Fibroblast of skin of right biceps (primary cell): ENCODE measurements around the gene ADH5.
A peak's percentile ranks its signal among the peaks of the same experiment; 100 is the strongest.
"Not testable (repeated sequence)": the region's sequence is repeated elsewhere in the genome, so short reads cannot be mapped to it uniquely, and the experiment has no call there.

Source experiments
- DNase-seq: peaks from one replicate; pipeline ENCODE4 v3.0.0-alpha.2; 2013

ADH5 gene

DNA sequence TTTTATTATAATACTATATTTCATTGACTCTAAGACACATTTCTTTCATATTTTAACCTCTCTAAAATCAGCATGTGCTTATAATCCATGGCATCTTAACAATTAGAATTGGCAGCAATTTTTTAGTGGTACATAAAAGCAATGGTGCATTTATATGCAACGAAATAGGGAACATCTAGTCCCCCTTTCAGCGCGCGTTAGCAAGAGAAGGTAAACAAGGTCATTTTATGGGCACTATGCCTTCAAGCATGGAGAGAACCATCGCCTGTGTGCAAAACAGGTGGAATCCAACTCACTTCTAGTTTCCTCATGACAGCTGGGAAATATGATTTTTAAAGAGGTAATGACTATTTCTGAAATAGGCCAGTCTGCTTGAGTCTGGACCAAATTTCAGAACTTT, 6.4 kb downstream of the ADH5 start:
- no peak for DNase-seq

GRCh38 chr4:99080869-99081268, 7.7 kb downstream of the ADH5 start:
- DNase-seq = not testable (repeated sequence)

DNA sequence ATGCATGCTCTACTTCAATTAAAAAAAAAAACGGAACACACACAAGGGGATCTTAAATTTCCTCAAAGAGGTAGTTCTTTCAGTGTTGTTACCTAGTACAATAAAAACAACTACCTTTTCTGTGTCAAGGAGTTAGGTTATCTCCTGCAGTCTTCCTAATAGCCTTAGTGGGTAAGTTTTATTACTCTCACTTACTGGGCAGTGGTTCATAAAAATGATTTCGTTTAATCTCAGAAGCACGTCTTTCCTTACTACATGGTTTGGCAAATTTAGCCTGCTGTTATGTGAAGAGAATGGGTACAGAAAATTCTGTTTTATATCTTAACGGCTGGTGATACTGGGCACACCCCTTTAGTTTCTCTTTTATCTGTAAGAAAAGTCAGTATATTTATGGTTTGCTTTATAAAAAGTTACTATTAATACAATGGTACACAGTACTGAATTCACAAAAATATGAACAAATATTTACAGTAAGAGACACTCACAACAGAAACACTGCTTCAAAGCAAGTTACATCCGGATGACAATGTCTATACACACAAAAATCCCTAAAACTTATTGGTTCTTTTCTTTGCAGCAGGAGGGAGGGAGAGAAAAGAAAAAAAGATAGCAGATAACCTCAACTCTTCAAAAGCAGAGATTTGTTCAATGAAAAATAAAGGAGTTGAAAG, 8.8 kb downstream of the ADH5 start:
- no peak for DNase-seq

GRCh38 chr4:99078931-99079624, 9.5 kb downstream of the ADH5 start:
- no peak for DNase-seq

DNA sequence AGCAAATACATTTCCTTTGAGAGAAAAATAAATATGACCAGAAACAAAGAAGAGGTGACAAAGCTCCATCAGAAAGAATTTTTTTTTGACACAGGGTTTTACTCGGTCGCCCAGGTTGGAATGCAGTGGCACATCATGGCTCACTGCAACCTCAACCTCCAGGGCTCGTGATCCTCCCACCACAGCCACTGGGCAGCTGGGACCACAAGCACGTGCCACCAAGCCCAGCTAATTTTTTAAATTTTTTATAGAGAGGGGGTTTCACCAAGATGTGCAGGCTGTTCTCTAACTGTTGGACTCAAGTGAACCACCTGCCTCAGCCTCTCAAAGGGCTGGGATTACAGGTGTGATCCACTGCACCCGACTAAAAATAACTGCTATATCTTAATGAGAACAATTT, 10.3 kb downstream of the ADH5 start:
- no peak for DNase-seq

- no peak for DNase-seq
These were observed 11.4 kb downstream of the ADH5 start for GRCh38 chr4:99077177-99077576.

- no peak for DNase-seq
These were observed 12.2 kb downstream of the ADH5 start for GRCh38 chr4:99076292-99076976.

DNA sequence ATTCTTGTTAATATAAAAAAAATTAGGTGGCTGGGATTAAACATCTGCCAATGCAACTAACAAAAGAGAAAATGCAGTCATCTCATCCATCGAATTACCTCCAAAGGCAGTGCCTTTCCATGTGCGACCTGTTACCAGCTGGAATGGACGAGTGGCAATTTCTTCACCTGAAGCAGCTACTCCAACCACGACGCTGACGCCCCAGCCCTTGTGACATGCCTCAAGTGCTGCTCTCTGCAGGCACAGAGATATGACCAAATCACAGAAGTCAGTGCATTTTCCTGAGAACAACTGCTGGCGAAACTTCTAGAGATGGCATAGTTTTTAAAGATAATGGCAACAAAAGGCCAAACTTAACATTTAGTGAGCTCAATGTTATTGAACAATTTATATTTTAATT, 13.8 kb downstream of the ADH5 start:
- DNase-seq = no peak

GRCh38 chr4:99071159-99071558, 17.4 kb downstream of the ADH5 start:
- no peak for DNase-seq

GRCh38 chr4:99067617-99068016, 21.0 kb downstream of the ADH5 start:
- no peak for DNase-seq

DNA sequence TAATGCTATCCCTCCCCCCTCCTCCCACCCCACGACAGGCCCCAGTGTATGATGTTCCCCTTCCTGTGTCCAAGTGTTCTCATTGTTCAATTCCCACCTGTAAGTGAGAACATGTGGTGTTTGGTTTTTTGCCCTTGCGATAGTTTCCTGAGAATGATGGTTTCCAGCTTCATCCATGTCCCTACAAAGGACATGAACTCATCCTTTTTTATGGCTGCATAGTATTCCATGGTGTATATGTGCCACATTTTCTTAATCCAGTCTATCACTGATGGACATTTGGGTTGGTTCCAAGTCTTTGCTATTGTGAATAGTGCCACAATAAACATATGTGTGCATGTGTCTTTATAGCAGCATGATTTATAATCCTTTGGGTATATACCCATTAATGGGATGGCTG, 23.1 kb downstream of the ADH5 start:
- not testable (repeated sequence) for DNase-seq

DNA sequence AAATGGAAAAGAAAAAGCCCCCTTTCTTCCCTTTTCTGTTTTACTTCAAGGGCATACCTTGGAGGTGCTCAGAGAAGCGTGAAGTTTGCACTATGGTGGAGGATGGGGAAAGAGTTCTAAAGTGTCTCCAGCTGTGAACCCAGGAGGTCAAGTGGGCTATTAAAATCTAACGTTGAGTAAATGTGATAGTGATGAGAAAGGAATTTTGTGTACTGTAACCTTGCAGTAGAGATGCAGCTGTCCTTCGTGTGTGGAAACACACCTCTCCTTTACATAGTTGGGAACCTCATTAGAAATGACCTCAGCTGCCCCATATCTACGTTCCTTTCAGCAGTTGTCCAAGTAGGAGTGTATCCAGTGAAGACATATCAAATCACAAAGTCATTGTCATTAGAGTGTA, 26.5 kb downstream of the ADH5 start:
- DNase-seq = no peak

- no peak for DNase-seq
These were observed 27.4 kb downstream of the ADH5 start for GRCh38 chr4:99061048-99061700.

DNA sequence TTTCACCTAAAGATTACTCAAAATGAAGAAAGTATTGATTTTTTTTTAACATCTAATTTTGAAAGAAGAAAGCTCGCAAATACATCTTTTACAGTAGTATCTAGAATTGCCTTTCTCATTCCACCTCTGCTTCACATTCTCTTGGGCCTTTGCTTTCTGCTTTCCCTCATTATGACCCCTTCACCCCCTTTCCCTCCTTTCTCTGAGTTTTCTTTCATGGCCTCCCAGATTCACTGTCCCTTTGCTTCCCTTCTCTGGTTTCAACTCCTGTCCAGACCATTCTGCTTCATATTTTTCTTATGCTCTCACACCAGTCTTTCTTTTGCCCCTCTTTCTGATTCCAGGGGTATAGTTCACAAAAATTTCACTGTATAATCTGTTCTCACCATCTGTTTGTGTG, 29.0 kb downstream of the ADH5 start:
- DNase-seq = no peak

GRCh38 chr4:99058228-99058627, 30.4 kb downstream of the ADH5 start:
- no peak for DNase-seq

DNA sequence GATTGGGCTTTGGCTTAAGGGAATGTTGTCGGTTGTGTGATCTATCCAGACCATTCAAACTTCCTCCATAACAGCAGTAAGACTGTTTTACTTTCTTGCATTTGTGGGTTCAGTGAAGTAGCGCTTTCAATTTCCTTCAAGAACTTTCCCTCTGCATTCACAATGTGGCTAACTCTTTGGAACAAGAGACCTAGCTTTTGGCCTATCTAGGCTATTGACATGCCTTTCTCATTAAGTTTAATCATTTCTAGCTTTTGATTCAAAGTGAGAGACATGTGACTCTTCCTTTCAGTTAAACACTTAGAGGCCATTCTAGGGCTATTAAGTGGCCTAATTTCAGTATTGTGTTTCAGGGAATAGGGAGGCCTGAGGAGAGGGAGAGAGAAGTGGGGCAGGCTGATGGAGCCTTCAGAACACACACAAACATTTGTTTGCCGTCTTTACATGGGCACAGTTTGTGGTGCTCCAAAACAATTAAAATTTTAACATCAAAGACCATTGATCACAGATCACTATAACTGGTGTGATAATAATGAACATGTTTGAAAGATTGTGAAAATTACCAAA, 34.1 kb downstream of the ADH5 start:
- DNase-seq = no peak

- DNase-seq = no peak
These were observed 35.7 kb downstream of the ADH5 start for GRCh38 chr4:99052902-99053301.

GRCh38 chr4:99047710-99048109, 40.9 kb downstream of the ADH5 start:
- DNase-seq = no peak

DNA sequence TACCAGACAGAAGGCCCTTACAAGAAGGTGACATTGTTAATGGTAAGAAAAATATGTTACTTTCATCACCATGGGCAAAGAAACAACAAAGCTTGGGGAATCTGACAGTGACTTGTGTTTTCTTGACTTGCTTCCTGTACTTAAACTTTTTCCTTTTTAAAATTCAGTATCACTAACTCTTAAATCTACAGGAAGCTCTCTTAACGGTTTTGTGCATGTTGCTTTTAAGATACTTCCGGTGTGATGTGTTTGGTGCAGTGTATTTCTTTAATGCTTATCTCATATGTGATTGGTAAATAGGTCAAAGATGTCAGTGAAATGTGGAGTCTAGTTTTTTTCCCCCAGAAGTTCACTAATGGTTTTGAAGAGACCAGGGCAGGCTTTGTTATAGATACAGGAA, 45.2 kb downstream of the ADH5 start:
- no peak for DNase-seq

DNA sequence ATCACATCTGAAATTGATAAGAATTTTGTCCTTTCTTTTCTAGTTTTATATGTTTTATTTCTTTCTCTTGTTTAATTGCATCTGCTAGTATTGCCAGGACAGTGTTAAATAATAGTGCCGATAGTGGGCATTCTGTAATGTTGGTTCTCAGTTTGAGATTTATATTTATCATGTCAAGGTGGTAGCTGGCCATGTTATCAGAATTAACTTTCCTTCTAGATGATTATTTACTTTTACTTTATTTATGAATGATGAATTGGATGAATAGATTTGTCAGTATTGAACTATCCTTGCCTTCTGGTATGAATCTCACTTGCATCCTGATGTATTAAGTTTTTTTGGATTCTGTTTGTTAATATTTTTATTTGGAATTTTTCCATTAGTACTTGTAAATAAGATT, 50.4 kb downstream of the ADH5 start:
- no peak for DNase-seq

GRCh38 chr4:99033956-99034355, 54.6 kb downstream of the ADH5 start:
- DNase-seq = peak; percentile 24

DNA sequence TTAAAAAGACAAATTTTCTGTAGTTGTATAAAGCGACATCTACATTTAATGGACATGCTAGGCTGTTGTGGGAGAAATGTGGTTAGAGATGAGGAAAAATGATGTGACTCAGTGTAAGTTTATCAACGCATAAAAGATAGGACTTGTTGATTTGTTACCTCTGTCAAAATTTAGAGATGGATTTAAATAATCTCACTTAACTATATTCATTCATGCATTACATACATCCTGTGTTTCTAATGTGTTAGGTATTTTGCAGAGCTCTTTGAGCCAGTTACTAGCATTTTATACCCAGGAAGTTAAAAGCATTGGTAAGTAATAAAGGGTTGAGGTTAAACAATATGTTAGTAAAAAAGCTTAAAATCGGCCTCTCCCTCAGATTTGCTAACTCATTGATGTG, 58.7 kb downstream of the ADH5 start:
- DNase-seq = peak; percentile 23

- no peak for DNase-seq
These were observed 59.4 kb downstream of the ADH5 start for GRCh38 chr4:99029018-99029735.
